ENCODE measurements around the gene KLF8. TPM values are rescaled to one million over a fixed set of nuclear protein-coding genes. Genes with fewer than 3 reads are reported as not detected.

KLF8 gene
- polyA plus RNA-seq, 2 of the 4 experiments (the other 2 are of a cell fraction), result 0.06 to 0.18 TPM

GRCh38 chrX:56228914-56229313 lies 3.2 kb upstream of the KLF8 start:
- DNase-seq (ENCODE audit: low read depth in 1 of 2, low spot score in 1 of 2) (no peak), ATAC-seq (no peak), FAIRE-seq (no peak)
- 21% methylated on average over 2 of the region's 2 CpGs for whole genome bisulfite sequencing (ENCODE audit: missing lambda C conversion rate)
- CTCF ChIA-PET, result no interaction called here
- POLR2A ChIA-PET, result no interaction called here
- Histone ChIP-seq H3K9me3 (no peaks in the 10 kb centered on the region), H3K4me2 (no peak overlapping the region), H3K4me3 (no peak overlapping the region), H3K4me1 (no peaks in the 10 kb centered on the region), H3K27ac (no peak overlapping the region)
- TF ChIP-seq RAD21 (conservative IDR thresholded peaks at IDR 0.05 in 1 of 2, IDR thresholded peaks at IDR 0.05 in 1 of 2) (no peak), RFX5 (IDR thresholded peaks at IDR 0.05) (no peak), E2F6 (IDR thresholded peaks at IDR 0.05; ENCODE audit: borderline replicate concordance, low read depth) (no peak), ZFP36 (IDR thresholded peaks at IDR 0.05; ENCODE audit: borderline replicate concordance, partially characterized antibody) (no peak), ZC3H11A (IDR thresholded peaks at IDR 0.05) (no peak), RCOR1 (IDR thresholded peaks at IDR 0.05; ENCODE audit: low read depth, low read length) (no peak), NFE2L2 (conservative IDR thresholded peaks at IDR 0.05; ENCODE audit: low read length) (no peak)

- peak; percentile 28 for FAIRE-seq
- no peak overlapping the region for H3K4me3 ChIP-seq
Observed at GRCh38 chrX:56231537-56232090, 542 bp upstream of the KLF8 start.

More at GRCh38 chrX:56231537-56232090, 542 bp upstream of the KLF8 start:
- Histone ChIP-seq H3K9me3 (no peaks in the 10 kb centered on the region), H3K4me2 (no peak overlapping the region), H3K4me1 (no peaks in the 10 kb centered on the region), H3K27ac (no peak overlapping the region)
- POLR2A ChIA-PET, result no interaction called here
- no peak for DNase-seq (ENCODE audit: low read depth in 1 of 2, low spot score in 1 of 2)
- no peak for ATAC-seq
- TF ChIP-seq JUN (IDR thresholded peaks at IDR 0.05) (no peak), CTCF (IDR thresholded peaks at IDR 0.05) (no peak), CBX8 (IDR thresholded peaks at IDR 0.05) (no peak), EP300 (IDR thresholded peaks at IDR 0.05) (no peak), TFCP2L1 (CRISPR knock-in tag; IDR thresholded peaks at IDR 0.05) (no peak), CHD2 (IDR thresholded peaks at IDR 0.05; ENCODE audit: low read length, partially characterized antibody) (no peak), EHF (CRISPR knock-in tag; IDR thresholded peaks at IDR 0.05) (no peak), CEBPB (IDR thresholded peaks at IDR 0.05) (no peak), ESRRA (IDR thresholded peaks at IDR 0.05; ENCODE audit: borderline replicate concordance, low read length) (no peak), ZC3H11A (IDR thresholded peaks at IDR 0.05) (no peak), SREBF2 (IDR thresholded peaks at IDR 0.05) (no peak), HDAC2 (IDR thresholded peaks at IDR 0.05) (no peak), POLR2AphosphoS2 (conservative IDR thresholded peaks at IDR 0.05; ENCODE audit: low read length) (no peak), REST (IDR thresholded peaks at IDR 0.05) (no peak), BHLHE40 (IDR thresholded peaks at IDR 0.05; ENCODE audit: low read depth, low read length) (no peak), FOSL2 (IDR thresholded peaks at IDR 0.05) (no peak), FOSL2 (CRISPR knock-in tag; IDR thresholded peaks at IDR 0.05) (no peak), NR3C1 (IDR thresholded peaks at IDR 0.05) (no peak), HMGXB4 (CRISPR knock-in tag; IDR thresholded peaks at IDR 0.05; ENCODE audit: borderline replicate concordance) (no peak)
- 80% methylated on average over 10 of the region's 10 CpGs for WGBS (ENCODE audit: missing lambda C conversion rate)
- CTCF ChIA-PET, result interaction anchor here (1.8 kb wide), 1 partner anchor 17 kb away, joined by 6 read pairs; no protein-coding TSS in a partner anchor

Measured in A549 (cell line).